Smooth muscle cell (in vitro differentiated cells): Measurements from ENCODE around the gene MYB. TPM values are rescaled to one million over a fixed set of nuclear protein-coding genes. Genes with fewer than 3 reads are reported as not detected.

Experiments
- DNase-seq: peaks from one replicate; lab custom pipeline; 2025; ENCODE audit not compliant: unreplicated experiment; lab: John Stamatoyannopoulos, UW
- H2AFZ ChIP-seq: fragments of 200-600 bp; sonication (generic); 2 replicates; pipeline ENCODE4 v1.6.0; 2016; ENCODE audit warnings: antibody characterized with exemption, low read depth, mild to moderate bottlenecking
- H3F3A ChIP-seq: fragments of 200-600 bp; sonication (generic); 2 replicates; pipeline ENCODE4 v1.6.0; 2017; ENCODE audit warnings: antibody characterized with exemption, low read depth
- H3K27ac ChIP-seq: fragments of 200-600 bp; sonication (generic); 2 replicates; pipeline ENCODE4 v1.5.1; 2016; ENCODE audit warnings: low read depth, mild to moderate bottlenecking
- H3K27me3 ChIP-seq: fragments of 200-600 bp; sonication (generic); 2 replicates; pipeline ENCODE4 v1.6.1; 2016; ENCODE audit warnings: low read depth, mild to moderate bottlenecking
- H3K36me3 ChIP-seq: fragments of 200-600 bp; sonication (generic); 2 replicates; pipeline ENCODE4 v1.5.1; 2016; ENCODE audit warnings: low read depth
- H3K4me1 ChIP-seq: fragments of 200-600 bp; sonication (generic); 2 replicates; pipeline ENCODE4 v1.5.1; 2016; ENCODE audit warnings: low read depth
- H3K4me2 ChIP-seq: fragments of 200-600 bp; sonication (generic); 2 replicates; pipeline ENCODE4 v1.6.0; 2016; ENCODE audit warnings: mild to moderate bottlenecking
- H3K4me3 ChIP-seq: fragments of 200-600 bp; sonication (generic); 2 replicates; pipeline ENCODE4 v1.5.1; 2016; ENCODE audit warnings: mild to moderate bottlenecking
- H3K79me2 ChIP-seq: fragments of 200-600 bp; sonication (generic); 2 replicates; pipeline ENCODE4 v1.6.0; 2016; ENCODE audit warnings: low read depth, mild to moderate bottlenecking
- H3K9ac ChIP-seq: fragments of 200-600 bp; sonication (generic); 2 replicates; pipeline ENCODE4 v1.6.0; 2016; ENCODE audit warnings: low read depth
- H3K9me3 ChIP-seq: fragments of 200-600 bp; sonication (generic); replicated peaks from 2 replicates; pipeline ENCODE4 v1.5.1; 2016; ENCODE audit warnings: low read depth
- H4K20me1 ChIP-seq: fragments of 200-600 bp; sonication (generic); 2 replicates; pipeline ENCODE4 v1.6.0; 2016; ENCODE audit warnings: low read depth
- CTCF ChIP-seq: fragments of 200-600 bp; sonication (generic); IDR thresholded peaks from 2 replicates; pipeline ENCODE4 v1.5.1; 2017; ENCODE audit warnings: borderline replicate concordance, mild to moderate bottlenecking, antibody characterized with exemption; ENCODE audit not compliant: insufficient read depth, poor library complexity, severe bottlenecking
- WGBS: methylation state at CpG from one replicate; pipeline ENCODE4 v1.1.7; 2016; ENCODE audit warnings: low lambda C conversion rate; 5-methylcytosine and 5-hydroxymethylcytosine counted together
- polyA plus RNA-seq: library from polyadenylated mRNA; unstranded; fragments of >200 nt; fragmentation: Nextera tagmentation; extraction: Ambion mirVana; gene quantifications from 2 replicates; pipeline ENCODE4 v1.2.1, GENCODE V29; 2016
- total RNA-seq: library from RNA; depleted of rRNA; stranded (reverse); fragments of >200 nt; gene quantifications from 2 replicates; pipeline ENCODE4 v1.2.3, GENCODE V29; 2014

Gene MYB
- total RNA-seq = 1.2 TPM in 1 of 2 replicates, not detected in the other
- 0.06 and 0.25 TPM in 2 replicates for polyA plus RNA-seq

- Histone ChIP-seq H2AFZ (peak within 1 kb of the TSS; percentile 97), H3K4me1 (peaks cover 5% of the 10 kb centered on the region), H3K27ac (no peak within 1 kb of the TSS), H3K79me2 (no peaks in the 10 kb centered on the region), H3K9ac (no peak within 1 kb of the TSS), H3K4me3 (peak within 1 kb of the TSS; percentile 66), H4K20me1 (no peaks in the 10 kb centered on the region), H3K27me3 (peaks cover 78% of the 10 kb centered on the region), H3F3A (no peaks in the 10 kb centered on the region), H3K4me2 (peak within 1 kb of the TSS; percentile 97), H3K36me3 (no peaks in the 10 kb centered on the region), H3K9me3 (no peaks in the 10 kb centered on the region)
- WGBS = 2% methylated on average over 49 of the region's 75 CpGs
- no peak for DNase-seq
- TF ChIP-seq CTCF = no peak
Measured at GRCh38 chr6:135180542-135181332, at the start of gene MYB. Gene MYB (plus strand): TSS chr6:135181308. CDS start chr6:135181514, 206 bp downstream.

GRCh38 chr6:135132776-135133175 is 48.3 kb upstream of the MYB start:
- peaks cover 6% of the 10 kb centered on the region for H3K27me3 ChIP-seq
- H3F3A ChIP-seq = no peaks in the 10 kb centered on the region
- no peaks in the 10 kb centered on the region for H3K36me3 ChIP-seq
- H3K4me2 ChIP-seq = no peak overlapping the region
- no peaks in the 10 kb centered on the region for H4K20me1 ChIP-seq
- no peaks in the 10 kb centered on the region for H3K79me2 ChIP-seq
- 94% methylated on average over 2 of the region's 2 CpGs for WGBS
- no peak for DNase-seq
- no peak overlapping the region for H3K4me3 ChIP-seq
- H3K4me1 ChIP-seq = no peaks in the 10 kb centered on the region
- no peak overlapping the region for H2AFZ ChIP-seq
- no peak overlapping the region for H3K27ac ChIP-seq
- no peak for TF ChIP-seq CTCF
- H3K9me3 ChIP-seq = no peaks in the 10 kb centered on the region
- no peak overlapping the region for H3K9ac ChIP-seq

- Histone ChIP-seq H3F3A (no peaks in the 10 kb centered on the region), H3K27me3 (peaks cover 6% of the 10 kb centered on the region), H3K4me3 (no peak overlapping the region), H3K79me2 (no peaks in the 10 kb centered on the region), H3K4me2 (no peak overlapping the region), H3K9ac (no peak overlapping the region), H3K9me3 (no peaks in the 10 kb centered on the region), H3K27ac (no peak overlapping the region), H2AFZ (no peak overlapping the region), H3K36me3 (no peaks in the 10 kb centered on the region), H4K20me1 (no peaks in the 10 kb centered on the region), H3K4me1 (peaks cover 4% of the 10 kb centered on the region)
- TF ChIP-seq CTCF = no peak
- 93% methylated on average over 4 of the region's 4 CpGs for WGBS
- no peak for DNase-seq
Measured at GRCh38 chr6:135135835-135136234, 45.3 kb upstream of the MYB start.

- no peak for TF ChIP-seq CTCF
- Histone ChIP-seq H3K27ac (no peak overlapping the region), H2AFZ (no peak overlapping the region), H3K79me2 (no peaks in the 10 kb centered on the region), H3K27me3 (peaks cover 18% of the 10 kb centered on the region), H3K9me3 (no peaks in the 10 kb centered on the region), H3F3A (no peaks in the 10 kb centered on the region), H3K4me1 (peaks cover 4% of the 10 kb centered on the region), H3K4me3 (no peak overlapping the region), H3K36me3 (no peaks in the 10 kb centered on the region), H3K4me2 (no peak overlapping the region), H4K20me1 (no peaks in the 10 kb centered on the region), H3K9ac (no peak overlapping the region)
- DNase-seq = no peak
- 78% methylated on average over 1 of the region's 1 CpG for WGBS
Measured at GRCh38 chr6:135137826-135138225, 43.3 kb upstream of the MYB start.
